CD4-positive, alpha-beta T cell treated with Interferon alpha-2 for 1 hour (primary cell): ENCODE measurements around the gene MCM8.

ENCODE experiments used
- DNase-seq, 2 donors: peaks; one replicate each; pipeline ENCODE4 v3.0.0-alpha.2; 2020 to 2022

MCM8 gene

DNA sequence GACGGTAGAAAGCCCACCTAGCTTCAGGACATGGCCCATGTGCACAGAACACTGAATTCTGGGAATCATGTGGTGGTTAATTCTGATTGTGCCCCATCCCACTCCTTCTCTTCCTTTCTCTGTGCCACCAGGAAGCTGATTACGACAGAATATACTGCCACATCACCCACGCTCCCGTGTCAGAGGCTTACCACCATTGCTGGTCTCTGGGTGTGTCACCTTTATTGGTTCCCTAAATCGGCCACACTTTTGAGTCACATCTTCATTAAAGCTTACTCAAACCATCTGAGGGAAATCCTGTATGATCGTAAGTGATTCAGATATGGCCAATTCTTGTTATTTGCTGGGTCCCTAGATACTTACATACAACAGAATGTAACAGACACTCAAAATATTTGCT lies 3.2 kb upstream of the MCM8 start:
- DNase-seq: peak; percentile 26 to 66

DNA sequence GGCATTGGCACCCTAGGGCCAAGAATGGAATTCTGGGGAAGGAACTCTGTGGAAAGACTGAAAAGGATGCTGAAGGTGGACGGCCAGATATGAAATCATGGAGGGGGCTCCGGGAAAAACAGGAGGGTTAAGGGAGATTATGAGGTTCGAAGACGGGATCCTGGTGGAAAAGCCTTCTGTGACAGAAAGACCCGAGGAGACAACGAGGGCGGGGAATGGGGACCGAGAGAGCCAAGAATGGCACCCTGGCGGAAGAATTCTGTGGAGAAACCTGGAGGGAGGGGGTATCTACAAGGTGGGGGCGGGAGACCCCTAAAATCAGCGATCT lies 545 bp upstream of the MCM8 start:
- DNase-seq: no peak

DNA sequence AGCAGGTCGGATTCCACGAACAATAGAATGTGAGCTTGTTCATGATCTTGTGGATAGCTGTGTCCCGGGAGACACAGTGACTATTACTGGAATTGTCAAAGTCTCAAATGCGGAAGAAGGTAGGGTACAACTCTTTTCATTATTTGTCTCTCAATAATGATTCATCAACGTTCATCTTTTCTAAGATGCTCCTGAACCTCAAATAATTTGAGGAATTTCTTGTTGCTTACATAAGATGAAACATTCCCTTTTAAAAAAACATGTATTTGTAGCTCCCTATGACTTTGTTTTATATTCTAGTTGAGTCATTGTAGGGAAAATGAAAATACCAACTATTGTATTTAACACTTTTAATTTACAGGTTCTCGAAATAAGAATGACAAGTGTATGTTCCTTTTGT lies 17.0 kb downstream of the MCM8 start:
- no peak for DNase-seq

DNA sequence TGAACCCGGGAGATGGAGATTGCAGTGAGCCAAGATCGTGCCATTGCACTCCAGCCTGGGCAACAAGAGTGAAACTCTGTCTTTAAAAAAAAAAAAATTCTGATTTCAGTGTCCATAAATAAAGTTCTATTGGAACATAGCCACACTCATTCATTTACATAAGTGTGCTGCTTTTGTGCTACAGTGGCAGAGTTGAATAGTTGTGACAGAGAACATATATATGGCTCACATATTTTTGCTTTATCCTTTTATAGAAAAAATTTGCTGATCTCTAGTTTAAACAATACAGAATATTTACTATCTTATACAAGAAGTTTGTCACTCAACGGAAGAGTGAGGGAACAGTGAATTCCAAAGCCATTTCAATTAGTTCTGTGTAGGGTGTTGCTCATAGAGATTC lies 18.0 kb downstream of the MCM8 start:
- no peak for DNase-seq

DNA sequence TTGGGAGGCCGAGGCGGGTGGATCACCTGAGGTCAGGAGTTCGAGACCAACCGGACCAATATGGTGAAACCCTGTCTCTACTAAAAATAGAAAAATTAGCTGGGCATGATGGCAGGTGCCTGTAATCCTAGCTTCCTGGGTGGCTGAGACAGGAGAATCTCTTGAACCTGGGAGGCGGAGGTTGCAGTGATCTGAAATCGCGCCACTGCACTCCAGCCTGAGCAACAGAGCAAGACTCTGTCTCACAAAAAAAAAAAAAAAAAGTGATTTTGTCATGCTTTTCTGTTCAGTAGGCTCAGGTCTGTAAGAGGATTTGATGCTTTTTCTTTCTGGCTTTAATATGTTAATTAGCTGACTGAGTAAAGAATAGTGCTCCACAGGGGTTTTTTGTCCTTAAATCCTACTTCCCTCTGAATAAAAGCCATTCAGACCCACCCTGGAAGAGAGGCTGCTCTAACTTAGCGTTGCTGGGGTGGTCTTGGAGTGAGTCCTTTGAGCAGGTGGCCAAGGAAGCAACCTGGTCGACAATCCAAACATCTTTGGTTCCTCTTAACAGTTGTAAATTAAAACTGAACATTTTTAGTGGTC lies 19.0 kb downstream of the MCM8 start:
- DNase-seq: no peak

DNA sequence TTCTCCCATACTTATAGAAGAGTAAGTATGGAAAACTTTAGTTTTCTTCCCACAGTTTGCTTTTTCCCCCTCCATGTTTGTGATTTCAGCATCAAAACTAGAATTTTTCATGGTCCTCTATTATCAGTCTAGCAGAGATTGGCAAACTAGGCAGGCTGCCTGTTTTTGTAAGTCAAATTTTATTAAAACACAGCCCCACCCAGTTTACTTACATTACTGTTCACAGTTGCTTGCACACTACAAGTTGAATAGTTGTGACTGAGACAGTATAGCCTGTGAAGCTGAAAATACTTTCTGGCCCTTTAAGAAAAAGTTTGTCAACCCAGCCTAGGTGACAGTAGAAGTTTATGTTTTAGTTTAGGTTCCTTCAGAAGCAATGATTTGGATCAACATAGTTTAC lies 19.5 kb downstream of the MCM8 start:
- no peak for DNase-seq

DNA sequence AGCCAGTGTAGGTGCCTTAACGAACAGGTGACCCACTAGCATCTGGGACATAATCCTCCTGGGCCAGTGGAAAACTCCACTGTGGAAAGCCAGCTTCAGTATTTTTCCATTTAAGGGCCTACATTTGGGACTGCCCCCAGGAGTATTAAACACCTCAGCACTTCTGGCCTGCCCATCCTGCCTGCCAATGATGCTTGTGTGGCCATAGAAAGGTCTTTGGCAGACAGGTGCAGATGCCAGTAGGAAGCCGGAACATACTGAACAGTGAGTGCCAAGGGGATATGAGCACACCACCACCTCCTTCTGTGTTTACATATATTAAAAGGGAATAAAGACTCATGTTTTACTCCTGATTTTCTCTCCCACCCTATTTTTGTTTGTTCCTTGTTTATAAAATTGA lies 19.9 kb downstream of the MCM8 start:
- no peak for DNase-seq

DNA sequence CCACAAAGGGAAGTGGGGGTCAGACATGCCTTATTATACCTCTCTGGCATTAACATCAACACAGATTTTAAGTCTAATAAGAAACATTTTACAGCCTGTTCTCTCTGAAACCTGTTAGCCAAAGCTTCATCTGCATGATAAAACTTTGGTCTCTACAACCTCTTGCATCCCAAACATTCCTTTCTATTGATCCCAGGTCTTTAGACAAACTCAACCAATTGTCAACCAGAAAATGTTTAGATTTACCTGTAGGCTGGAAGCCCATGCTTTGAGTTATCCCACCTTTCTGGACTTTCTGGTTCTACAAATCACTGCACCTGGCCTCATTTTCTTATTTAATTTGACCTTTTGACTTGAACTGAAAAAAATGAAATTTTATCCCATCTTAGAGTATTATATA lies 20.8 kb downstream of the MCM8 start:
- DNase-seq: no peak

DNA sequence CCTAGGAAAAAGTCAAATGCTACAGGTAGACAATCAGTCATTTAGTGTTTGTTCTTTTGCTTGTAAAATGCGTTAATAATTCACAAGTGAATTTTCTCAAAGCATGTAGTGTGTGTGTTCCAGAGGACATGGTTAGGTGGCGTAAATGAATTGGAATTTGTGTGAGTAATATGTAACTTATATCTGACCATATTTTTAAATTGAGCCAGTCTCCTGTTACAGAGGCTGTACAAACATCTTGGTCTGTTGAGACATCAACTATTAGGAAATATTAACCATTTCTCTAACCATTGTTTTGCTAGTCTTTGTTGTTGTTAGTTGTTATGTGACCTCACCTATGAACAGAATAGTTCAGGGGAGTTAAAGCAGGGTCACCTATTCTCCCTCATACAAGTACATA lies 22.7 kb downstream of the MCM8 start:
- DNase-seq: no peak

DNA sequence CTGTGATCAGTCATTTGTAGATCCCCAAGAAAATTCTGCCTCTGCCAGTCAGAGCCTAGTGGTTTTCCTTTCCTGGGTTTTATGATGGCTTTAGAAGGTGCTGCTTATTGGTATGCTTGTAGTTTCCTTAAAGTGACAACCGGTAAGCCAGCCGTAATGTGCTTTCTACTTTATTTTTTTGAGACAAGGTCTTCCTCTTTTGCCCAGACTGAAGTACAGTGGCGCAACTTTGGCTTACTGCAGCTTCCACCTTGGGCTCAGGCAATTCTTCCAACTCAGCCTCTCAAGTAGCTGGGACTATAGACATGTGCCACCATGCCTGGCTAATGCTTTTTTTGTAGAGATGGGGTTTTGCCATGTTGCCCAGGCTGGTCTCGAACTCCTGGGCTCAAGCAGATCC lies 23.5 kb downstream of the MCM8 start:
- no peak for DNase-seq

DNA sequence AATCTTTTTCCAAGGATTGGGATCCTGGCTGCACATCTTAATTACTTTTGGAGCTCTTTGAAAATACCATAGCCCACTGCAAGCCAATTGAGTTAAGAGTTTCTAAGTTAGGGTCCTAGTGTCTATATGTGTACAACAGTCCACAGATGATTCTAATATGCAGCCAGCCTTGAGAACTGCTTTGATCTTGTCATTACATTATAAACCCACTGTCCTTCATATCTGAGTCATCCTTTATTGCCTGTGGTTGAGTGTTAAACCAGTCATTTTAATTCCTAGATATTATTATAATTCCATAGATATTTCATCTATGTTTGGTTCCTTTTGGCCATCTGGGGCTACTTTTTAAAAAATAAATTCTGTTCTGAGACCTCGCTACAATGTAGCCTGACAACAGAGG lies 24.1 kb downstream of the MCM8 start:
- DNase-seq: no peak

DNA sequence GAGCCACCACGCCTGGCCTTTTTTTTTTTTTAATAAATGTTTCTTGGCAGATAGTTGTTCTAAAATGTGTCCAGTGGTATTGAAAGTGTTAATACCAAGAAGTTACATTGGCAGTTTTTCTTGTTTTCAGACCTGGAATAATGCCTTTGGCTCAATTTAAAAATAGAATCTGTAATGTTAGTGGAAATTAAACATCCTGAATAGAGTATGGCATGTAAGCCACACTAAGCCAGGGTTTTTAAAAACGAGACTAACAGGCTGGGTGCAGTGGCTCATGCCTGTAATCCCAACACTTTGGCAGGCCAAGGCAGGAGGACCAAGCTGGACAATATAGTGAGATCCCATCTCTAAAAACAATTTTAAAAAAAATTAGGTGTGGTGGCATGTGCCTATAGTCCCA lies 25.3 kb downstream of the MCM8 start:
- no peak for DNase-seq

DNA sequence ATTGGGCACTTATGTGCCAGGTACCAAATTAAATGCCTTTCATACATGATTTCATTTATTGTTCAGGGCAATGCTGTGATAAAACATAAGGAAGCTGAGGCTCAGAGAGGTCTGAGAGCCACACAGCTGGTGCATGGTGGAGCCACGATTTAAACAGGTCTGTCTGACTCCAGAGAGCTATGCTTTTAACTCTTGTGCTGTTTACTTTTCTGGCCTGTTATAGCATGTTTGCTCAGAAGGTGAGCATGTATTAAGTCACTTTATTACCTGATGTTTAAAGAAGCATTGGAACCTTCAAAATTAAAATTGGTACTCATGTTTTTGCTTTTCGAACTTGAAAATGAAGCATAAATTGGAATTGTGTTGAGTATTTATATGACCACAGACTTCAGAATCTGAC lies 26.8 kb downstream of the MCM8 start:
- no peak for DNase-seq

DNA sequence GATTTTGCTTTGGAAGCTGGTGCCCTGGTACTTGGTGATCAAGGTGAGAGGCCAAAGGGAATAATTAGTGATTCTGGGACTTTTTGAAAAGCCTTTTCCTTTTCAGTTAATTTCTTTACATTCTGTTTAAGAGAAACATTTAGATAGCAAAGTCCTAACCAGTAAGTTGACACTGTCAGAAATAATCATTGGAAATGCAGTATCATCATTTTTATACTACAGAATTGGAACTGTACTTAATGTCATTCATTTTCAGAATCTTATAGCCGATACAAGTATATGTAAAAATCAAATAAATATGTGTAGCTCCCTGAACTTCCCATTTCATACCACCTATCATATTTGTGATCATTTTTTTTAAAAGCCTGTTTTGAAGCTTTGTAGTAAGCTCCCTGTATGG lies 27.5 kb downstream of the MCM8 start:
- DNase-seq: no peak

DNA sequence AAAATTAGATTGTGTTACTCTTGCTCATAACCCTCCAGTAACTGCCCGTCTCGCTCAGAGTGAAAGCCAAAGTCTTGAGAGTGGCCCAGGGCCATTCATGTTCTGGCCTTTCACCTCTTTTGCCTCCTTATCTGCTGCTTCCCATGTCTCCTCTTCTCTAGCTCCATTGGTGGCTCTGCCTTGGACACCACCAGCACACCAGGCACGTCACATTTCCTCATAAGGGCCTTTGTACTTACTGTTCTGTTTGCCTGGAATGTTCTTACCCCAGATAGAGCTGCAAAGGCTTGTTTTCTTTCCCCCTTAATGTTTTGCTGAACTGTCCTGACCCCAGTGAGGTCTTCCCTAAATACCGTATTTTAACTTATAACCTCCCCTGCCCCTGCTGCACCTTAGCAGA lies 29.3 kb downstream of the MCM8 start:
- no peak for DNase-seq

DNA sequence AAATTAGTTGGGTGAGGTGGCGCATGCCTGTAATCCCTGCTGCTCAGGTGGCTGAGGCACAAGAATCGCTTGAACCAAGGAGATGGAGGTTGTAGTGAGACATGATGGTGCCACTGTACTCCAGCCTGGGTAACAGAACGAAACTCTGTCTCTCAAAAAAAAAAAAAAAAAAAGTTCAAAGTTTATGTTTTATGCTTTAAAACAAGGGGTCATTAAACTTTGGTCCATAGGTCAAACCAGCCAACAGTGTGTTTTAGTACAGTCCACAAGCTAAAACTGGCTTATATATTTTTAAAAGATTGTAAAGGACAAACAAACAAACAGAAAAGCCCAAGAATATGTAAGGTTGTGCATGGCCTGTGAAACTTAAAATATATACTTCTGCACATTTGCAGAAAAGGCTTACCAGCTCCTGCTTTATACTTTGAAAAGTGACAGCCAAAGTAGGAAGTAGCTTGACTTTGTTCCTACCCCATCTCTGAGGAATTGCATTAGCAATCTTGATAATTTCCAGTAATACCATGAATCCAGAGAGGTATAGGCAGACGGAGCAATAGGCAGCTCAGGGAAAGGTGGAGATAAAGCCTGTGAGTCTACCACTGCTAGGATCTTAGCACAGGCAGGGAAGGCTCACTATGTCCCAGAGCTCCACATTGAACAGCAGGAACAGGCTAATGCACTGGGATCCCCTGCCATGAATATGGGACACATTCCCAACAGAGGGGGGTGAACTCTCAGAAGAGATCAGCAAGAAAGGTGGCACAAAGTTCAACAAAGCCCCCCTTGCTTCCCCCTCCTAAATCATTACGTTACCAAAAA lies 30.5 kb downstream of the MCM8 start:
- no peak for DNase-seq

DNA sequence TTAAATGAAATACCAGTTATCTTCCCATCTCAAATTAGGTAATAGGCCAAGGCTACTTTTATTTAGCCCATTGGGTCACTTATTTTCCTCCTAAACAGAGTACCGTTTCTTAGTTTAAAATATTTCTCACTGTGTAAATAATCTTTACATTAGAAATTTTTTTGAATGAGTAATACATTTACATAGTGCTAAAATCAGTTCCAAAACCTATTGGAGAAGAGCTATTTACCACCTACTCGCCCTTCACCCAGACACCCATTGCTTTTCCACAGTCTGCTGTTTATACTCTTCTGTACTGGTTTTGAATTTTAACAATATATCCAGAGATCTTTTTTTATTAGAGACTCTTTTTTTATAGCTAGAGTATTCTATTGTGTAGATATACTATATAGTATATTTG lies 36.9 kb downstream of the MCM8 start:
- no peak for DNase-seq

DNA sequence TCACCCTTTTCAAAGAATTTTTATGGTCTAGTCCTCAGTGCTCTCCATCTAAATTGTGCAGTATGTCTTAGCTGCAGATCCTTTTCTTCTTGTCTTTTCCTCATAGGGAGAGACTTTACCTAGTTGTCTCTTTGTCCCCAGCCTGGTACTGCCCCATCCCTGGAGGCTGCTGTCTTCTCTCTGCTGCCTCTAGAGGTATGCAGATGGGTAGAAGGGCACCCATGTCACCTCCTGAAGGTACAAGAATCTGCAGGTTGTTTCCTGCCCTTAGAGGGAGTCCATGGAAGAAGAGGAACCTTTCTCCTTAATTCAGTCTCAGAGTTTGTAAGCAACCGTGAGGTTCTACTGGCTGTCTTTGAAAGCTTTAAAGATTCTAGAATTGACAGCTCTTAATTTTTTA lies 39.1 kb downstream of the MCM8 start:
- DNase-seq: no peak

DNA sequence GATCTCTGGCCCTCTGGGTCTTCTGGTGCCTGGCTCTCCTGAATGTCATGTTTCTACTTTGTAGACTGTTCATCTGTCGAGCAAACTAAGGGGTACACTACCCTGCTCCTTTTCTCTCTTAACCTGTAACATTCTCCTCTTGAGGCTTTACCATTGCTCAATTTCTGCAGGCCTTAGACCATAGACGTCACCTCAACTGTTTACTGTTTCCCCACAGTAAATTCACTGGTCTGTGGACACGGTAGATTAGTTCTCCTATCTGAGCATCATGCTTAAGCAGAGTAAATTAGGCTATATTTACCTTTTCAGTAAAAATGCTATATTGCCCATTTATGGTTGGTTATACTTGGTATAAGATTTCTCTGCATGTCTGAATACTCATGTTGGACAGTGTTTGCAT lies 40.5 kb downstream of the MCM8 start:
- DNase-seq: no peak

DNA sequence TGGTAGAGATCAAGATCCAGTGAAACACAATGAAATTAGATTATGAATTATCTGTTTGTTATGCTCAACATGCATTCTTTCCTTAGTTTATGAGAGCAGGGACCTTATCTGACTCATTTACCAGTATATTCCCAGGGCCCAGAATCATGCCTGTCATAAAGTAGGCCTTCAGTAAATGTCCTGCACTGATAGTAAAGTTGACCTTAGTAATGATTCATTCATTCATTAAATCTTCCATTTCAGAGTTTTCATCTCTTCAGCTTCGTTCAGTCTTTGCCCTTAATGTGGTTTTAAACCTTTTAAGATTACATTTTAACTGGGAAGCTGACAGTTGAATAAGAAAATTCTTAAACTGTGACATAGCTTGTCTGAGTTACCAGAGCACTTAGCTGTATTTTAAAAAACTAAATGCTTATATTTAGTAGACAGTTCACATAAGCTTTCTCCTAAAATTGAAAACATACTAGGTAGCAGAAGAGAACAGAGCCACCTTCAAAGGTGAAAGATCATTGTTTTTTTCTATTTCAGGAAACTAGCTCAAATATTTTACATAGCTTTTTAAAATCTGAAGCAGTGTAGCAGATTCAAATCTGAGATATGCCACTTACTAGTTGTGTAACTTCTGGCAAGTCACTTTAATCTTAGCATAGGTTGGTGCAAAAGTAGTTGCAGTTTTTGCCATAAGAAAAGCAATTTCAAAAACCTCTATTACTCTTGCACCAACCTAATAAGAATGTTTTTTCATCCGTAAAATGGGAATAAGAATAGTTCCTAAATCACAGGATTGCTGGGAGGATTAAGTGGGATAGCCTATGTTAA lies 41.4 kb downstream of the MCM8 start:
- no peak for DNase-seq

DNA sequence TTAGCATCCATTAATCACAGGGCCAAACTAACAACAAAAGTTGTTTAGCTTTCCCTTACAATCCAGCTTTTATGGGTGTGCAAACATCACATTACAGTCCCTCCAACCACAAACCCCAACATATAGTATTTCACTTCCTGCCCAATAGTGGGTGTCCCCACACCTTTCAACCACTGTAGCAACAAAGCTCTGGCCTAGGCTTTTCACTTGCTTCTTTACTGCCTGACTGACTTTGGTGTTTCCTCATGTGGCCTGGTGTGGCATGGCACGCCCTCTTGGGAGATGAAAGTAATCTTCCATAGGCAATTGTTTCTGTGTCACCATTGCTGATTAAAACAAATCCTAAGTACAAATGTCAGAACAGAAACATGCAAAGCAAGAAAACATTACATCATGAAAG lies 46.3 kb downstream of the MCM8 start:
- peak; percentile 41 to 74 for DNase-seq

DNA sequence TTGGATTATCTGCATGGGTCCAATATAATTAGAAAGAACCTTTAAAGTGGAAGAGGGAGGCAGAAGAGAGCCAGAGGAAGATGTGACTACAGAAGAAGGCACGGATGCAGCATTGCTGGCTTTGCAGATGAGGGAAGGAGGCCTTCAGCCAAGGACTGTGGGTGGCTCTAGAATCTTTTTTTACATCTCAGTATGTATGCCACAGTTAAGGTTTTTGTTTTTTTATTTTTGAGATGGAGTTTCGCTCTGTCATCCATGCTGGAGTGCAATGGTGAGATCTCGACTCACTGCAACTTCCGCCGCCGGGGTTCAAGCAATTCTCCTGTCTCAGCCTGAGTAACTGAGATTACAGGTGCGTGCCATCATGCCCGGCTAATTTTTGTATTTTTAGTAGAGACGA lies 49.3 kb downstream of the MCM8 start:
- DNase-seq: no peak

DNA sequence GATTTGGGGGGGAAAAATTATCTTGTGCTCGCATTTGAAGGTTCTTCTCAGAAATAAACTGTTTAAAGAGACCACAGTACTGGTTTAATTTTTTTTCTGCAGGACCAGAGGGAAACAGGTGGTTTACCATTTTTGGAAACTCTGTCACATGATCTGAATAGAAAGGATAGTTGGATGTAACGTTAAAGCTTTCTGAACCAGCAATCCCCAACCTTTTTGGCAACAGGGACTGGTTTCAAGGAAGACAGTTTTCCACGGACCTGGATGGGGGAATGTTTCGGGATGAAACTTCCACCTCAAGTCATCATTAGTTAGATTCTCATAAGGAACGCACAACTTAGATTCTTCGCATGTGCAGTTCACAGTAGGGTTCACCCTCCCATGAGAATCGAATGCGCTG lies 50.4 kb downstream of the MCM8 start:
- DNase-seq: no peak

DNA sequence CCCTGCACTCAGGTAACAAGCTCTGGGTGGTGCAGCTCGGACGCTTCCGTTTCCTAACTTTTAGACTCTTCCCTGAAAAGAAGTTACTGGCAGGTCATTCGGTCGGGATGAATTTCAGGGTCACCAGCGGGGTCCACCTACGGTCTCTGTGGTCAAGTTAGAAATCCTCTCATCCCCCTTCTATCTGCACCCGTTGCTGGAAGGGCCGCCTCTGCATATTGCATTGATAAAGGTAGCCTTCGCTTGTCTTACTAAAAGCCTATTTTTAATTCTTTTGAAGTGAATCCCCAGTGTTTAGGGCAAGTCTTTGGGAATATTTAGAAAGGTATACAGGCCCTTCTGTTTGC lies 56.1 kb downstream of the MCM8 start:
- DNase-seq: no peak
